Neural crest cell (in vitro differentiated cells): ENCODE data around the gene FNDC3B. TPM values are rescaled to one million over a fixed set of nuclear protein-coding genes. Genes with fewer than 3 reads are reported as not detected.

Experiments used
- DNase-seq: peaks from one replicate; pipeline ENCODE4 v3.0.0; 2021; ENCODE audit warnings: low read depth, mixed read lengths, low spot score
- H3K27ac Mint-ChIP-seq: one replicate; pipeline ENCODE4 v1.8.0; 2021; ENCODE audit warnings: mild to moderate bottlenecking, mixed read lengths; ENCODE audit not compliant: unreplicated experiment
- H3K27me3 Mint-ChIP-seq: 2 replicates; pipeline ENCODE4 v1.8.0; 2021; ENCODE audit warnings: low read depth, mild to moderate bottlenecking, mixed read lengths
- H3K36me3 Mint-ChIP-seq: 2 replicates; pipeline ENCODE4 v1.8.0; 2021; ENCODE audit warnings: low read depth, mild to moderate bottlenecking, mixed read lengths
- H3K4me1 Mint-ChIP-seq: 2 replicates; pipeline ENCODE4 v1.8.0; 2021; ENCODE audit warnings: mixed read lengths
- H3K4me3 Mint-ChIP-seq: one replicate; pipeline ENCODE4 v1.8.0; 2021; ENCODE audit warnings: mild to moderate bottlenecking, mixed read lengths
- H3K9me3 Mint-ChIP-seq: 2 replicates; pipeline ENCODE4 v1.8.0; 2021; ENCODE audit warnings: mixed read lengths
- CTCF ChIP-seq: fragments of 200-600 bp; sonication (generic); conservative IDR thresholded peaks from 2 replicates; pipeline ENCODE4 v1.5.0; 2021; ENCODE audit warnings: antibody characterized with exemption, mild to moderate bottlenecking
- total RNA-seq: library from RNA; stranded (reverse); gene quantifications from 2 replicates; pipeline ENCODE4 v1.2.1, GENCODE V29; 2021

Gene FNDC3B
- total RNA-seq, 1 donor from 2014 or later = 41.5 TPM

- H3K27me3 Mint-ChIP-seq = no peaks in the 10 kb centered on the region
- H3K4me3 Mint-ChIP-seq = no peak overlapping the region
- TF ChIP-seq CTCF = no peak
- peaks cover 17% of the 10 kb centered on the region for H3K4me1 Mint-ChIP-seq
- no peaks in the 10 kb centered on the region for H3K9me3 Mint-ChIP-seq
- H3K27ac Mint-ChIP-seq = no peak overlapping the region
- peaks cover 21% of the 10 kb centered on the region for H3K36me3 Mint-ChIP-seq
- DNase-seq = no peak
Observed at GRCh38 chr3:172051310-172051956, 12.1 kb downstream of the FNDC3B start.

- H3K27me3 Mint-ChIP-seq = no peaks in the 10 kb centered on the region
- no peak overlapping the region for H3K27ac Mint-ChIP-seq
- no peak for TF ChIP-seq CTCF
- peaks cover 22% of the 10 kb centered on the region for H3K4me1 Mint-ChIP-seq
- H3K36me3 Mint-ChIP-seq = peaks cover 21% of the 10 kb centered on the region
- DNase-seq = no peak
- H3K9me3 Mint-ChIP-seq = no peaks in the 10 kb centered on the region
- no peak overlapping the region for H3K4me3 Mint-ChIP-seq
Observed at GRCh38 chr3:172051957-172052354, 12.6 kb downstream of the FNDC3B start.

- no peak for TF ChIP-seq CTCF
- H3K9me3 Mint-ChIP-seq = no peaks in the 10 kb centered on the region
- no peaks in the 10 kb centered on the region for H3K27me3 Mint-ChIP-seq
- peaks cover 26% of the 10 kb centered on the region for H3K4me1 Mint-ChIP-seq
- H3K27ac Mint-ChIP-seq = no peak overlapping the region
- H3K36me3 Mint-ChIP-seq = peaks cover 21% of the 10 kb centered on the region
- H3K4me3 Mint-ChIP-seq = no peak overlapping the region
- no peak for DNase-seq
Observed at GRCh38 chr3:172052405-172052804, 13.0 kb downstream of the FNDC3B start.

- Mint-ChIP-seq H3K4me1 (peaks cover 41% of the 10 kb centered on the region), H3K9me3 (no peaks in the 10 kb centered on the region), H3K27ac (peak overlapping the region; percentile 51), H3K36me3 (peaks cover 18% of the 10 kb centered on the region), H3K27me3 (no peaks in the 10 kb centered on the region), H3K4me3 (no peak overlapping the region)
- no peak for TF ChIP-seq CTCF
- DNase-seq = no peak
Observed at GRCh38 chr3:172054115-172054764, 14.9 kb downstream of the FNDC3B start.

GRCh38 chr3:172056416-172056815 lies 17.0 kb downstream of the FNDC3B start:
- Mint-ChIP-seq H3K27me3 (no peaks in the 10 kb centered on the region), H3K27ac (no peak overlapping the region), H3K36me3 (peaks cover 13% of the 10 kb centered on the region), H3K9me3 (no peaks in the 10 kb centered on the region), H3K4me3 (no peak overlapping the region), H3K4me1 (peaks cover 41% of the 10 kb centered on the region)
- DNase-seq = no peak
- TF ChIP-seq CTCF = no peak
